RWPE1 (cell line): Measurements from ENCODE around the gene RNF181.
A peak's percentile ranks its signal among the peaks of the same experiment; 100 is the strongest.

ENCODE experiments used
- CTCF ChIA-PET: fragments of 350-600 bp; sonication (Branson Sonifier 250); formaldehyde crosslinking; extraction: SDS; loops from one replicate; lab custom pipeline; 2021; lab: Yijun Ruan, JAX
- POLR2A ChIA-PET: fragments of 400-600 bp; formaldehyde crosslinking; extraction: SDS; loops from one replicate; lab custom pipeline; 2020; ENCODE audit warnings: antibody characterized with exemption; ENCODE audit not compliant: low non-redundant PET; lab: Yijun Ruan, JAX
- DNase-seq: peaks from one replicate; pipeline ENCODE4 v3.0.0; 2012; ENCODE audit warnings: low spot score
- H3K27ac ChIP-seq: fragments of 450-650 bp; 2 replicates; pipeline ENCODE4 v1.5.1; 2017
- TF ChIP-seq, protein P1 (sequence below): fragments of 450-650 bp; conservative IDR thresholded peaks from 2 replicates; pipeline ENCODE4 v1.5.1; 2017; ENCODE audit warnings: low read depth, mild to moderate bottlenecking

The RNF181 gene

DNA sequence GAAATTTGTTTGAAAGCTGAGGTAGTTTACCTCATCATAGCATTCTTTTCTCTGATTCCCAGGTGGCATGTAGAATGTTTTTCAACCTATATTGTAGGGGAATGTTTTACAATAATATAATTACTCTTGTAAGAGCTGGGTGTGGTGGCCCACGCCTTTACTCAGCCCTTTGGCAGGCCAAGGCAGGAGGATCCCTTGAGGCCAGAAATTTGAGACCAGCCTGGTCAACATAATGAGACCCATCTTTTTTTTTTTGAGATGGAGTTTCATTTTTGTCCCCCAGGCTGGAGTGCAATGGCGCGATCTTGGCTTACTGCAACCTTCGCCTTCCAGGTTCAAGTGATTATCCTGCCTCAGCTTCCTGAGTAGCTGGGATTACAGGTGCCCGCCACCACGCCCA is 24.1 kb downstream of the RNF181 start:
- TF ChIP-seq, protein P1, sequence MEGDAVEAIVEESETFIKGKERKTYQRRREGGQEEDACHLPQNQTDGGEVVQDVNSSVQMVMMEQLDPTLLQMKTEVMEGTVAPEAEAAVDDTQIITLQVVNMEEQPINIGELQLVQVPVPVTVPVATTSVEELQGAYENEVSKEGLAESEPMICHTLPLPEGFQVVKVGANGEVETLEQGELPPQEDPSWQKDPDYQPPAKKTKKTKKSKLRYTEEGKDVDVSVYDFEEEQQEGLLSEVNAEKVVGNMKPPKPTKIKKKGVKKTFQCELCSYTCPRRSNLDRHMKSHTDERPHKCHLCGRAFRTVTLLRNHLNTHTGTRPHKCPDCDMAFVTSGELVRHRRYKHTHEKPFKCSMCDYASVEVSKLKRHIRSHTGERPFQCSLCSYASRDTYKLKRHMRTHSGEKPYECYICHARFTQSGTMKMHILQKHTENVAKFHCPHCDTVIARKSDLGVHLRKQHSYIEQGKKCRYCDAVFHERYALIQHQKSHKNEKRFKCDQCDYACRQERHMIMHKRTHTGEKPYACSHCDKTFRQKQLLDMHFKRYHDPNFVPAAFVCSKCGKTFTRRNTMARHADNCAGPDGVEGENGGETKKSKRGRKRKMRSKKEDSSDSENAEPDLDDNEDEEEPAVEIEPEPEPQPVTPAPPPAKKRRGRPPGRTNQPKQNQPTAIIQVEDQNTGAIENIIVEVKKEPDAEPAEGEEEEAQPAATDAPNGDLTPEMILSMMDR = no peak
- peak overlapping the region; percentile 59 for H3K27ac ChIP-seq
- POLR2A ChIA-PET = interaction anchor here (0.7 kb wide), 1 partner anchor 12 kb away, joined by 9 read pairs; no protein-coding TSS in a partner anchor
- DNase-seq = no peak
- CTCF ChIA-PET = interaction anchor here (0.6 to 1.8 kb wide), 5 partner anchors 16 to 156 kb away, joined by 3 to 6 read pairs (median 5); no protein-coding TSS in a partner anchor

DNA sequence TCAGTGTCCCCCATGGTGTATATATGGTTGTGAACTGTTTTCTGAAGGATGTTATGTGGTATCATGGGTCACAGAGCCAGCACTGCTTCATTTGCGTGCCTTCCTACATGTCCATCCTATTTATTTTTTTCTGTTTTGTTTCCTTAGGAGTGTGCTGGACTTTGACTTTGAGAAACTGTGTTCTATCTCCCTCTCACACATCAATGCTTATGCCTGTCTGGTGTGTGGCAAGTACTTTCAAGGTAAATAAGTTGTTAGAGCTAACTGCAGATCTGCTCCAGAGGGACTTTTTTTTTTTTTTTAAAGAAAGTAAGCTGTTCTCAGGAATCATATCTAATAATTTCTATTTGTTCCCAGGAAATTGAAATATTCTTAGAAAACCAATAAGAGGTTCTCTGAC is 25.8 kb downstream of the RNF181 start:
- no peak overlapping the region for H3K27ac ChIP-seq
- TF ChIP-seq, protein P1 = no peak
- DNase-seq = no peak
- ChIA-PET POLR2A (no interaction called here), CTCF (interaction anchor here (0.6 to 0.7 kb wide), 2 partner anchors 24 to 243 kb away, joined by 3 to 6 read pairs; no protein-coding TSS in a partner anchor)

DNA sequence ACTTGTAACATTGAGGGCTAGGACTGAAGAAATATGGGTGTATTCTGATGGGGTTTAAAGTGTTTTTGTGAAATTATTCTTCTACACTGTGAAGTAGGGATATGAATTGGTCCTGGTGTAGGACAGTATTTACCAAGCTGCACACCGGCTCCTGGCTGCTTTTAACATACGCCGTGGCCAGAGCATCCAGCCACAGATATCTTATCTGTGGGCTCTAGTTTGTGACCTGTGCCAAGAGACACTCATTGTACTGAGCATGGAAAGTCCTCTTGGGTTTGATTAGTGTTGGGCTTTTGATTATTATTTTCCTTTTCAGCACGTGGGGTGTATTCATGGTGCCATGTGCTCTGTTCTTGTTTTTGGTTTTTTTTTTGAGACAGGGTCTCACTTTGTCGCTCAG is 28.4 kb downstream of the RNF181 start:
- TF ChIP-seq, protein P1 = no peak
- CTCF ChIA-PET = interaction anchor here (1.1 kb wide), 1 partner anchor 13 kb away, joined by 4 read pairs; no protein-coding TSS in a partner anchor
- no peak overlapping the region for H3K27ac ChIP-seq
- POLR2A ChIA-PET = no interaction called here
- no peak for DNase-seq

DNA sequence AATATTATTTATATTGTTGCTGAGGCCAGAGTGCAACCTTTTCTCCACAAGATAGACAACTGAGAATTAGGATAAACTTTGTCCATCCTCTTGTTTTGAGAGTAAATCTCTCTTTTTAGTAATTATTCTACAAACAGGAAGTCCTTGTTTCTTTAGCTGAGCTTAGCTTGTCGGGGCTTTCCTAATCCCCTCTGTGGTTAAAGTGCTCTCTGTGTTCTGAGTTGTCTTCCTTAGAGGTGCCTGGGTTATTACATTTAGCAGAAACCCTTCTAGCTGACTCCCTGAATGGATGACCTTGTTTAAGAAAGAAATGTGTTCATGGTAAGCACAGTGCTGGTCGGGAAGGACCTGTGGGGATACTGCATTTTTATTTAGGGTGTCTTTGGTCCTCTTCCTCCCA is 33.1 kb downstream of the RNF181 start:
- POLR2A ChIA-PET = no interaction called here
- CTCF ChIA-PET = interaction anchor here (3.0 kb wide), 1 partner anchor 8 kb away, joined by 12 read pairs; no protein-coding TSS in a partner anchor
- no peak overlapping the region for H3K27ac ChIP-seq
- no peak for DNase-seq
- TF ChIP-seq, protein P1 = no peak

DNA sequence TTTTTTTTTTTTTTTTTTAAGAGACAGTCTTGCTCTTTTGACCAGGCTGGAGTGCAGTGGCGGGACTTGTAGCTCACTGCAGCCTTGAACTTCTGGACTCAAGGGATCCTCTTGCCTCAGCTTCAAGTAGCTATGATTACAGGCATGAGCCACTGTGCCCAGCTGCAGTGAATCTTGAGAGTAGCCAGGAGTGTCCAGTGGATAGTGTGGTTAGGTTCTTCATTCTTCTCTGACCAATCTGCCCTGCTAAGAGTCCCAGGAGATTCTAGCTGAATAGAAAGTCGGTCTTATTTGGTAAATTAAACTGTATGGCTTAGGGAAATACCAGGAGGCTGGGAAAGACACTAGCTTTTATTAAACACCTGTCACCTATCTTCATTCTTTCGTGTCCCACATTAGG is 35.8 kb downstream of the RNF181 start:
- ChIA-PET POLR2A (interaction anchor here (0.7 to 1.0 kb wide), 2 partner anchors 12 to 325 kb away, joined by 5 to 9 read pairs; no protein-coding TSS in a partner anchor), CTCF (interaction anchor here (0.6 kb wide), 1 partner anchor 439 kb away, joined by 3 read pairs; no protein-coding TSS in a partner anchor)
- no peak overlapping the region for H3K27ac ChIP-seq
- TF ChIP-seq, protein P1 = no peak
- no peak for DNase-seq

DNA sequence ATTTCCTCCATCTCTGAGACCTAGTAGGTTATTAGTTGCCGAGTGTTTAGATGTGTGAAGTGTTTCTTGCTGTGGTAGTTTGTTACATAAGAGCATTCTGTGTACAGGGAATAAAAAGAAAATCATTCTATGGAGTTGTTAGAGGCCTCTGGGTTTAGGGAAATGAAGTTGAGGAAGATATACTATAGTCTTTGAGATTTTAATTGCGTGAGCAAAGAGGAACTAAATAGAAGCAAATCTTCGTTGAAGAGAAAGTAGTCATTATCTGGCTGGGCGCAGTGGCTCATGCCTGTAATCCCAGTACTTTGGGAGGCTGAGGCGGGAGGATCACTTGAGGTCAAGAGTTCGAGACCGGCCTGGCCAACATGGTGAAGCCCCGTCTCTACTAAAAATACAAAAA is 39.5 kb downstream of the RNF181 start:
- TF ChIP-seq, protein P1 = no peak
- ChIA-PET POLR2A (no interaction called here), CTCF (interaction anchor here (0.7 kb wide), 1 partner anchor 477 kb away, joined by 3 read pairs; no protein-coding TSS in a partner anchor)
- H3K27ac ChIP-seq = no peak overlapping the region
- DNase-seq = no peak
